AG09309 (cell line): ENCODE data around the gene UBE2S.

Experiments
- DNase-seq: peaks from one replicate; pipeline ENCODE4 v3.0.0-alpha.2; 2010; ENCODE audit warnings: low read depth
- H3K4me3 ChIP-seq: 2 replicates; pipeline ENCODE4 v1.5.1; 2011; ENCODE audit warnings: mild to moderate bottlenecking, low read depth, low read length, moderate library complexity; ENCODE audit not compliant: control insufficient read depth
- TF ChIP-seq, protein P1 (sequence below): IDR thresholded peaks from 2 replicates; pipeline ENCODE4 v1.5.1; 2011; ENCODE audit warnings: mild to moderate bottlenecking, low read depth, low read length, inconsistent platforms; ENCODE audit not compliant: insufficient read depth, control insufficient read depth; ENCODE audit errors: missing control alignments

The UBE2S gene

DNA sequence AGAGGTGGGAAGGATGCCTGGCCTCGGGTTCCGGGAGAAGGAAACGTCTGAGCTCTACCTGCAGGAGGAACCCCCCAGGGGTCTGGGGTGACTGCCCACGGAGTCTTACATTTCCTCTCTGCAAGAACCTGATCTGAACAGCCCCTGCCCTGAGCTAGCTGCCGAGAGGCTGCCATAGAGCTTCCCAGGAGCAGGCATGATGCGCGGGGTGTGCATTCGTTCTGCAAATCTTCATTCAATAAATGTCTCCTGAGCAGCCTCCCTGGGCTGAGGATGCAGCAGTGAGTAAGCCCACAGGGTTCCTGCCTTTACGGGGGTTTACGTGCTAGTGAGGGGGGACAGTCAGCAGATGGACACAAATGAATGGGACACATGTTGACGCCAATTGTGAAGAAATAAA lies 37.1 kb upstream of the UBE2S start:
- no peak for DNase-seq
- no peak overlapping the region for H3K4me3 ChIP-seq
- TF ChIP-seq, protein P1, sequence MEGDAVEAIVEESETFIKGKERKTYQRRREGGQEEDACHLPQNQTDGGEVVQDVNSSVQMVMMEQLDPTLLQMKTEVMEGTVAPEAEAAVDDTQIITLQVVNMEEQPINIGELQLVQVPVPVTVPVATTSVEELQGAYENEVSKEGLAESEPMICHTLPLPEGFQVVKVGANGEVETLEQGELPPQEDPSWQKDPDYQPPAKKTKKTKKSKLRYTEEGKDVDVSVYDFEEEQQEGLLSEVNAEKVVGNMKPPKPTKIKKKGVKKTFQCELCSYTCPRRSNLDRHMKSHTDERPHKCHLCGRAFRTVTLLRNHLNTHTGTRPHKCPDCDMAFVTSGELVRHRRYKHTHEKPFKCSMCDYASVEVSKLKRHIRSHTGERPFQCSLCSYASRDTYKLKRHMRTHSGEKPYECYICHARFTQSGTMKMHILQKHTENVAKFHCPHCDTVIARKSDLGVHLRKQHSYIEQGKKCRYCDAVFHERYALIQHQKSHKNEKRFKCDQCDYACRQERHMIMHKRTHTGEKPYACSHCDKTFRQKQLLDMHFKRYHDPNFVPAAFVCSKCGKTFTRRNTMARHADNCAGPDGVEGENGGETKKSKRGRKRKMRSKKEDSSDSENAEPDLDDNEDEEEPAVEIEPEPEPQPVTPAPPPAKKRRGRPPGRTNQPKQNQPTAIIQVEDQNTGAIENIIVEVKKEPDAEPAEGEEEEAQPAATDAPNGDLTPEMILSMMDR: no peak

DNA sequence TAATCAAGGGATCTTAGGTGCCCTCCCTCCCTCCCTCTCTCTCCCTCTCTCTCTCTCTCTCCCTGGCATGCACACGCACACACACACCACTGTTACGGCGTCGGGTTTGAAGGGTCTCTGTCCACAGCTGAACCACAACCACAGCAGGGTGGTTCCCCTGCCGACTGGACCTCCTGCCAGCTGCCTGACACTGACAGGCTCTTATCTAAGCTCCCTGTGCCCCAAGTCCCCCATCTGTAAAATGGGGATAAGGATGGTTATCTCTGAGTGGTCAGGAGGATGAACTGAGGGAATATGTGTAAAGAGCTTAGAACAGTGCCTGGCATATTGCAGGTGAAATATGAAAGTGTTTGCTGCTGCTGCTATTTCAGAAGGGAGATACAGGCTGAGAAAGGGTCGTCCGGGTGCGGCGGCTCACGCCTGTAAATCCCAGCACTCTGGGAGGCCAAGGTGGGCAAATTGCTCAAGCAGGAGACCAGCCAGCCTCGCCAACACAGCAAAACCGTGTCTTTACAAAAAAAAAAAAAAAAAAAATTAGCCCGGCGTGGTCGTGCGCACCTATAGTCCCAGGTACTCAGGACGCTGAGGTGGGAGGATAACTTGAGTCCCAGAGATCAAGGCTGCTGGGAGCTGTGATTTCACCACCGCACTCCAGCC lies 36.4 kb upstream of the UBE2S start:
- H3K4me3 ChIP-seq: no peak overlapping the region
- DNase-seq: no peak
- TF ChIP-seq, protein P1: no peak

DNA sequence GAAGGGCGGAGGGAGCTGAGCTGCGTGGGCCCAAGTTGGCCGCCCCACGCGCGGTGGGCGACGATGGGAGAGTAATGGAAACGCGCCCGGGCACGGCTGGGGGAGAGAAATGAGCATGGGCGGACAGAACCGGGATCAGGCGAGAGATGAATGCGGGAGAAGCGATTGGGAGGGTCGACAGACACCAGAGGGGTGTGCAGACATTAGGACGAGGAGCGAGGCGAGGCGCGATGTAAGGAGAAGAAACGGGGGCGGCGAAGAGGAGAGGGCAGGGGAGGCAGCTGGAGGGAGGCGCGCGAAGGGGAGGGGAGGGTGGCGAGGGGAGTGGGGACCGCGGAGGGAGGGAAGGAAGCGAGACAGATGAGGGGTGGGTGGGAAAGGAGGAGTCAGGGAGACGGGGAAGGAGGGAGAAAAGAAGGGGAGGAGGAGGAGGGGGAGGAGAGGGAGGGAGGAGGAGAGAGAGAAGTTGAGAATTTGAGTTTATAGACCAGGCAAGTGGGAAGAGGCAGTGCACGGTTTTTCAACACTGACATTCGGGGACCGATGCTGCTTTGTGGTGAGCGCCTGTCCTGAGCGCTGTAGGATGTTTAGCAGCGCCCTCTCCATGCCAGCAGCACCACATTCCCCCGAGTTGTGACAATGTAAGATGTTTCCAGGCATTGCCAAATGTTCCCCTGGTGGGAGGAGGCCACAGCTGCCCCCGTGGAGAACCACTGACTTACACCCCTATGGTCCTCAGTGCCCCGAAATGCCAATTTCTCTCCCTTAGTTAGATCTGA lies 35.6 kb upstream of the UBE2S start, which contains the start of gene SHISA7:
Gene SHISA7 (minus strand): TSS at position 256 of the 779 bp plus-strand sequence. CDS start 437 bp downstream, outside the sequence.
- no peak within 1 kb of the TSS for H3K4me3 ChIP-seq
- no peak for DNase-seq
- TF ChIP-seq, protein P1: no peak

DNA sequence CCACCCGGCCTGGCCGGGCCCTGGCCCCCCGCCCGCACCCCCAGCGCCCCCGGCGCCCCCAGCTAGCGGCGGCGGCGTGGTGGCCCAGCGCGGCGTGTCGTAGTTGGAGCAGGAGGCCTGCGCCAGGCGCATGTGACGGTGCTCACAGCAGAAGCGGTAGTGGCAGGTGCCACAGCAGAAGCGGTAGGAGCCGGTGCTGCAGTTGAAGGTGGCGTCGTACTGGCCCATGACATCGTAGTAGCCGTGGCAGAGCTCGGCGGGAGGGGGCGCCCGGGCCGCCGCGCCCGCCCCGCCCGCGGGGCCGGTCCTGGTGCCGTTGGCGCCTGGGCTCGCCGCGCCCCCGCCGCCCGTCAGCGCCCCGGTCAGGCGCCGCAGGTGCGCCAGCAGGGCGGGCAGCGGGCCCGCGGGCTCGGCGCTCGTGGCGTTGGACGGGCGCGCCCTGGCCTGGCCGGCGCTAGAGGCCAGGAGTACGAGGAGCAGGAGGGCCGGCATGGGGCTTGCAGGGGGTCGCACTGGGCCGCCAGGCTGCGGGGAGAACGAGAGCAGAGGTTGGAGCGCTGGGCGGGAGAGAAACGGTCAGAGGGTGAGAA lies 34.9 kb upstream of the UBE2S start:
- no peak for DNase-seq
- no peak overlapping the region for H3K4me3 ChIP-seq
- TF ChIP-seq, protein P1: no peak

DNA sequence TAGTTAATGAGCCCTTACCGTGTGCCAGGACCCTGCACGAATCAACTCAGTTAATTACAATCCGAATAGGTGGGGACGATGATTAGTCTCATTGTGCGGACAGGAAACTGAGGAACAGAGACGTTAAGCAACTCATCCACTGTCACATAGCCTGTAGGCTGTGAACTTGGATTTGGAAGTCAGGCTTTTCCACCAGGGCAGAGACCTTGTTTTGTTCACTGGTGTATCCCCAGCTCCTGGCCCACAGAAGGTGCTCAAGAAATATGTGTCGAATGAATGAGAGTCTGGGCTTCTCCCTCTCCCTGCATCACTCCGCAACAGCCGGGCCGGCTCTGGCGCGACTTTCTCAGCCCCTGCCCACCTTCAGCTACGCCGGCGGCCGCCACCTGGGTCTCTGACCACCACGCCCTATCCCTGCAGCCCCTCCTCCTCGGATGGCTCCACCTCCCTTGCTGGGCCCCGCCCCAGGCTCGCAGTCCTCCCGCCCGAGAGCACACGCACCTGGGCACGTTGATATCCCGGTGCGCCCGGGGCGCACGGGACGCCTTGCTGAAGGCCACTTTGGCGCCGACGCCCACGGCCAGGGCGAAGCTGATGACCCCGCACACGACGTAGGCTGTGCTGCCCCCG lies 34.2 kb upstream of the UBE2S start:
- TF ChIP-seq, protein P1: no peak
- no peak for DNase-seq
- H3K4me3 ChIP-seq: no peak overlapping the region

DNA sequence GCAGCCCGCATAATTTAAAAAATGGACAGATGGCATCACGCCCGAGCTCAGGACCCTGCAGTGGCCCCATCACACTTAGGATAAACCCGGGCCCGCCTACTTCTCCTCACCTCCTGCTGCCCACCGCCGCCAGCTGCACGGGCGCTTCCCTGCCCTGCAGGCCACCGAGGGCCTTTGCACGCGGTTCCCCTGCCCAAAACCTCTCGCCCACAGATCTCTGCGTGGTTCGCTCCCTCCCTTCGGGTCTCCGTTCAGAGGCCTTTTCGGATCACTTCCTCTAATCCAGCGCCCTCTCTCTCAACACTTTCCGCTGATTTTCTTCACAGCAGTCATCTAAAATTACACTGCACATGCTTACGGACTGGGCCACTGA lies 33.7 kb upstream of the UBE2S start:
- H3K4me3 ChIP-seq: no peak overlapping the region
- TF ChIP-seq, protein P1: no peak
- no peak for DNase-seq
